LNCAP (cell line): ENCODE measurements around the gene TMEM219.

Experiments
- TF ChIP-seq, protein P1 (sequence below): fragments of 450-650 bp; IDR thresholded peaks from 2 replicates; pipeline ENCODE4 v1.5.1; 2017; ENCODE audit warnings: mild to moderate bottlenecking

Gene TMEM219

DNA sequence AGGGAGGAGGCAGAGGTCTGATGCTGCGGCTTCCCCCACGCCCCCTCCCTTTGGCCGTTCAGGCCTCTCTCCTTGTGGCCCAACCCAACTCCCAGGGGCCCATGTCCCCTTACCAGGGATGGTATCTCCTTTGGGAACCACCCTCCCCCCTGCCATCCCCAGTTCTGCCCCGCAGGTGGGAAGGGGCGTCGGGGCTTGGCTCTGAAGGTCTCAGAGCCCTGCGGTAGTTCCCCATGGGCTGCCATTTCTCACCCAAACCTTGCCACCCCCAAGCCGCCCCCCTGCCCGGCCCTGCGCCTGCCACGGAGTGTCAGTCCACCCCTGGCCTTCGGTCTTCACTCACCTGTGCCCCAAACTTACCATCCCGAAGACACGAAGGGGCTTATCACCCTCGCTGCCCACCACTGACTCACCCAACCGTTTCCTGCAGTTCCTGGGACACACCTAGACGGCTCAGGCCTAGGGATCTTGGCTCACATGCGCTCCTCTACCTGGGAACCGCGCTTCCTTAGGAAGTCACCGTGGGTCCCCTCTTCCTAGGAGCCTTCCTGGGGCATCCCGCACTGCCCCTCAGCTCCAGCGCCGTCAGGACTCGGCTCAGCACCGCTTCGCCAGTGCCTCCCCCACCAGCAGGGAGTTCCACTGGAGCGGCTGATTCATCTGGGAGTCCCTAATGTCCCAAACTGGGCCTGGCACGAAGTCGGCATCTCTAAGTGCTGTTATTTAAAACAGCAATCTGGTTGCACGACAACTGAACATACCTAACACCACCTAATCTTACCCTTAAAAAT, 50.0 kb downstream of the TMEM219 start:
- TF ChIP-seq, protein P1, sequence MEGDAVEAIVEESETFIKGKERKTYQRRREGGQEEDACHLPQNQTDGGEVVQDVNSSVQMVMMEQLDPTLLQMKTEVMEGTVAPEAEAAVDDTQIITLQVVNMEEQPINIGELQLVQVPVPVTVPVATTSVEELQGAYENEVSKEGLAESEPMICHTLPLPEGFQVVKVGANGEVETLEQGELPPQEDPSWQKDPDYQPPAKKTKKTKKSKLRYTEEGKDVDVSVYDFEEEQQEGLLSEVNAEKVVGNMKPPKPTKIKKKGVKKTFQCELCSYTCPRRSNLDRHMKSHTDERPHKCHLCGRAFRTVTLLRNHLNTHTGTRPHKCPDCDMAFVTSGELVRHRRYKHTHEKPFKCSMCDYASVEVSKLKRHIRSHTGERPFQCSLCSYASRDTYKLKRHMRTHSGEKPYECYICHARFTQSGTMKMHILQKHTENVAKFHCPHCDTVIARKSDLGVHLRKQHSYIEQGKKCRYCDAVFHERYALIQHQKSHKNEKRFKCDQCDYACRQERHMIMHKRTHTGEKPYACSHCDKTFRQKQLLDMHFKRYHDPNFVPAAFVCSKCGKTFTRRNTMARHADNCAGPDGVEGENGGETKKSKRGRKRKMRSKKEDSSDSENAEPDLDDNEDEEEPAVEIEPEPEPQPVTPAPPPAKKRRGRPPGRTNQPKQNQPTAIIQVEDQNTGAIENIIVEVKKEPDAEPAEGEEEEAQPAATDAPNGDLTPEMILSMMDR: no peak

DNA sequence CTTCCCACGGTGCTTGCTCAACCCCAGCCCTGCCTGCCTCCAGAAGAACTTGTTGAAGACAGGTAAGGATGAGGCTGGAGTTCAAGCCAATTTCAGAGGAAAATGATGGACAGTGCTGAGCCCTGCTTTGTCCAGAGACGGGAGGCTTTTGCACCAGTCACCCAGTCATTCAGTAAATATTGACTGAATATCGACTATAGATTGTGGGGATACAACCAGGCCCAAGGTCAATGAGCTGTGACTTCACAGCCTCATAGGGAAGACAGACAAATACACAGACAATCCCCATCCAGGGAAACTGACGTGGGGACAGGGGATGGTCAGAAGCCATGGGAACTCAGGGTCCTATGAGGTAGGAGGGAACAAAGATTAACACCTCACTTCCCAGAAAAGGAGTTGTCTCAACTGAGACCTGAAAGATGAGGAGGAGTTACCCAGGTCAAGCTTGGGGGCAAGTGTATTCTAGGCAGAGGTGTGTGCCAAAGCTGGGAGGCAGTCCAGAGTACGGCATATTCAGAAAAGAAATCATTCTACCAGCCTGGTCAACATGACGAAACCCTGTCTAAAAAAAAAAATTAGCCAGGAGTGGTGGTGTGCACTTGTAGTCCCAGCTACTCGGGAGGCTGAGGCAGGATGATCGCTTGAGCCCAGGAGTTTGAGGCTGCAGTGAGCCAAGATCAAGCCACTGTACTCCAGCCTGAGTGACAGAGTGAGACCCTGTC, 54.8 kb downstream of the TMEM219 start:
- TF ChIP-seq, protein P1: no peak

DNA sequence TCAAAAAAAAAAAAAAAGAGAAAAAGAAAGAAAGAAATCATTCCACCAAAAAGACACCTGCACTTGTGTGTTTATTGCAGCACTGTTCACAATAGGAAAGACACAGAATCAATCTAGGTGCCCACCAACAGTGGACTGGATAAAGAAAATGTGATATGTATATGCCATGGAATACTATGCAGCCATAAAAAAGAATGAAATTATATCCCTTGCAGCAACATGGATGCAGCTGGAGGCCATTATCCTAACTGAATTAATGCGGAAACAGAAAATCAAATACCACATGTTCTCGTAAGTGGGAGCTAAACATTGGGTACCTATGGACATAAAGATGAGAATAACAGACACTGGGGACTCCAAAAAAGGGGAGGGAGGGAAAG, 55.4 kb downstream of the TMEM219 start:
- TF ChIP-seq, protein P1: no peak

DNA sequence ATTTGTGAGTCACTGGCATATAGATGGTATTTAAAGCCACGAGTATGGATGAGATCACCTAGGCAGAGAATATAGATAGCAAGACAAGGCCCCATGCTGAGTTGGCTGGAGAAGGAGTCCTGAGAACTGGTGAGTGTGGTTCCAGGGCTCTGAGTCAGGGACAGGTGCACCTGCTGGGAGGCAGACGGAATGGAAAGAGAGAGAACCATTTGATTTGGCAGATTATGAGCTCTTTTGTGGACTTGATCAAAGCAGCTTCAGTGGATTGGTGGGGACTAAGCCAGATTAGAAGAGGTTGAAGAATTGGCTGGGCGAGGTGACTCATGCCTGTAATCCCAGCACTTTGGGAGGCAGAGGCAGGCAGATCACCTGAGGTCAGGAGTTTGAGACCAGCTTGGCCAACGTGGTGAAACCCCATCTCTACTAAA, 56.9 kb downstream of the TMEM219 start:
- TF ChIP-seq, protein P1: no peak
